Heart right ventricle (tissue), 16 donors: Measurements from ENCODE around the gene CDC123. TPM values are rescaled to one million over a fixed set of nuclear protein-coding genes. Genes with fewer than 3 reads are reported as not detected.

Experiments used
- ATAC-seq, 8 donors: fragments of 200-7000 bp; cut with Tn5 transposase; one replicate each; pipeline ENCODE4 v1.9.1; 2020; ENCODE audit warnings: mild to moderate bottlenecking in 8 of 8, moderate library complexity in 8 of 8, moderate number of reproducible peaks in 1 of 8
- DNase-seq, 2 donors: peaks; one replicate each; pipeline ENCODE4 v3.0.0-alpha.2; 2020
- H3K27ac ChIP-seq, 10 donors: fragments of 200-600 bp; sonication (generic) in 2 of 10; one replicate each; pipeline versions ENCODE4 v1.5.0 to v1.8.0; 2020 to 2022; ENCODE audit warnings: mild to moderate bottlenecking in 3 of 10
- H3K27me3 ChIP-seq, 7 donors: fragments of 200-600 bp; one replicate each; pipeline ENCODE4 v1.8.0; 2021 to 2022; ENCODE audit warnings: mild to moderate bottlenecking in 2 of 7
- H3K36me3 ChIP-seq, 9 donors: fragments of 200-600 bp; sonication (generic) in 1 of 9; one replicate each; pipeline versions ENCODE4 v1.5.0 to v1.8.0; 2020 to 2022; ENCODE audit warnings: mild to moderate bottlenecking in 2 of 9
- H3K4me1 ChIP-seq, 9 donors: fragments of 200-600 bp; sonication (generic) in 1 of 9; one replicate each; pipeline versions ENCODE4 v1.5.0 to v1.8.0; 2020 to 2022; ENCODE audit warnings: mild to moderate bottlenecking in 4 of 9
- H3K4me3 ChIP-seq, 10 donors: fragments of 200-600 bp; sonication (generic) in 2 of 10; one replicate each; pipeline versions ENCODE4 v1.5.0 to v1.8.0; 2020 to 2022; ENCODE audit warnings: mild to moderate bottlenecking in 7 of 10, moderate library complexity in 2 of 10
- H3K9me3 ChIP-seq, 11 donors: fragments of 200-600 bp in 10 of 11; sonication (generic) in 2 of 11; one replicate each; pipeline versions ENCODE4 v1.5.0 to v1.8.0; 2013 to 2022; ENCODE audit warnings: mild to moderate bottlenecking in 2 of 11, control low read depth in 1 of 11, moderate library complexity in 1 of 11
- CTCF ChIP-seq, 9 donors: fragments of 200-600 bp; sonication (generic) in 2 of 9; IDR thresholded peaks; one replicate each; pipeline versions ENCODE4 v1.5.0 to v1.8.0; 2021 to 2022; ENCODE audit warnings: antibody characterized with exemption in 9 of 9, mild to moderate bottlenecking in 5 of 9, moderate library complexity in 1 of 9
- WGBS, 2 donors: extraction: QIAGEN DNeasy Blood & Tissue Kit; methylation state at CpG; one replicate each; pipeline ENCODE4 v1.1.7; 2013; ENCODE audit warnings: inconsistent platforms in 1 of 2; 5-methylcytosine and 5-hydroxymethylcytosine counted together
- intact Hi-C, 10 donors: fragments of 100-400 bp; cut with DNase I; formaldehyde crosslinking; loops; one replicate each; pipeline versions ENCODE4 v1.11.1 to v1.14.2; 2022
- polyA plus RNA-seq, 2 donors: library from polyadenylated mRNA; stranded (reverse); fragments of 200-250 nt; gene quantifications; one replicate each; pipeline ENCODE4 v1.2.3, GENCODE V29; 2013
- total RNA-seq, 10 donors: library from RNA; stranded (reverse); fragmentation: NEBNext Ultra II Directional in 3 of 10; extraction: Animal tissue kit (Norgen Biotek cat#: 25700) in 3 of 10; gene quantifications; one replicate each; pipeline versions ENCODE4 v1.2.1 to v1.2.4, GENCODE V29; 2021 to 2023
- donor health status: Arrhythmogenic right ventricular cardiomyopathy.
- donor health status: ischemic (EF 13 %, LVEDD 7.1; RV severe dilation, severe dysfunction).
- donor health status: healthy with polysubstance abuse.
- donor health status: DM: no; HTN: yes; CAD: no.
- donor health status: DM: no; HTN: no; CAD: no.
- donor health status: ischemic (EF 25% LVEDD 6.9; RV normal size, moderate dysfunction).
- donor health status: ischemic (EF 25% LVEDD 5.7; RV mildly dilated, moderate dysfunction).
- donor health status: healthy.
- donor health status: DM: yes; HTN: yes; CAD: no.
- donor health status: Ischemic cardiomyopathy.
- donor health status: ischemic (EF 35%, LVEDD 5.7; RV mildly dilated, moderate dysfunction).
- donor health status: nonischemic (EF 11% LVEDD 7.7; RV severe dilation, severe dysfunction).
- donor health status: DM: yes; HTN: yes; CAD: no.
- donor health status: PGD.
- donor health status: ischemic (EF 29% LVEDD 5.4; RV normal size, mild dysfunction).
- donor health status: nonischemic (EF 23%, LVEDD 6.1; RV moderate dilation, normal function).

The CDC123 gene
- total and polyA plus RNA-seq, 12 donors = 22.2 to 57.6 (median 47.0) TPM

- no peak for TF ChIP-seq CTCF (IDR thresholded peaks at IDR 0.05)
- Histone ChIP-seq H3K27ac (peak overlapping the region in 1 of 10 donors; percentile 18), H3K4me3 (no peak overlapping the region), H3K4me1 (peaks cover 0 to 29% (median 0%) of the 10 kb centered on the region in 9 donors), H3K9me3 (no peaks in the 10 kb centered on the region), H3K36me3 (peaks cover 0 to 99% (median 28%) of the 10 kb centered on the region in 9 donors), H3K27me3 (no peaks in the 10 kb centered on the region)
- 87 to 90% methylated on average over 4 of the region's 4 CpGs for WGBS, 2 donors
- no peak for ATAC-seq
- DNase-seq = no peak
- intact Hi-C loops = no loop called here
These were observed 16.3 kb upstream of the CDC123 start for GRCh38 chr10:12179606-12180170.

DNA sequence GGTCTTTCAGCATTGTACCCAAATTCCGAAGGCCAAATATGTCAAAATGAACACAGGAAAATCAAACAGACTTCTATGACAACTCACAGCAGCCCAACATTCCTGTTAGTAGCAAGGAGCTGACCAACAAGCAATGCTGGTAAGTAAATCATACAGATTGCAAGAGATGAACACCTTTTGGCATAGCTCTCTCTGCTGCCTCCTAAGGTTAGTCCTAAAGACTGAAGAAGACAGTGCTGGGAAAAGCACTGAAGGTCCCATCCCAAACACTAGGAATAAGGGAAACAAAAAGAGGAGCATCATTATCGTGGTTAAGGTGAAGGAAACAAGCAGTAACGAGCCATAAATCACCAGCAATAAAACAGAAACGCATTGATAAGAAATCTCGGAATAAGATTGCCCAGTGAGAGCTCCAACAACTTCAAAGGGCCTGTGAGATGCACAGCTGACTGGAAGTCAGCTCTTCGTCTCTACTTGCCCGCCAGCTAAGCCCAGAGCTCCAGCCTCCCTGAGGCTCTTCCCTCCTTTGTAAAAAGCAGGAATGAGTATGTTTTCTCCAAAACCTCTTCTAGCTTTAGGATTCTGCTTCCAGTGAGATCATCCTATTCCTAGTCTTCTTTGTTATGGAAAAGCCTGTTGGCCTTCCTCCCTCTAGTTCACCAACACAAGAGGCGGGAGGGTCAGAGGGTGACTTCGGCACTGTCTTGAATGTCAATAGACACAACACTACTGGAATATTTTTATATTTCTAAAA, 15.6 kb upstream of the CDC123 start:
- Histone ChIP-seq H3K36me3 (peaks cover 0 to 99% (median 31%) of the 10 kb centered on the region in 9 donors), H3K27me3 (no peaks in the 10 kb centered on the region), H3K4me3 (no peak overlapping the region), H3K4me1 (peaks cover 0 to 29% (median 0%) of the 10 kb centered on the region in 9 donors), H3K27ac (peak overlapping the region in 1 of 10 donors; percentile 64), H3K9me3 (no peaks in the 10 kb centered on the region)
- WGBS, 2 donors = 83 to 91% methylated on average over 9 of the region's 9 CpGs
- DNase-seq (no peak), ATAC-seq (no peak)
- intact Hi-C loops = no loop called here
- no peak for TF ChIP-seq CTCF (IDR thresholded peaks at IDR 0.05)

- TF ChIP-seq CTCF (IDR thresholded peaks at IDR 0.05) = no peak
- Histone ChIP-seq H3K4me1 (peaks cover 0 to 29% (median 0%) of the 10 kb centered on the region in 9 donors), H3K27ac (peak overlapping the region in 1 of 10 donors; percentile 64), H3K36me3 (peaks cover 0 to 99% (median 31%) of the 10 kb centered on the region in 9 donors), H3K4me3 (no peak overlapping the region), H3K27me3 (no peaks in the 10 kb centered on the region), H3K9me3 (no peaks in the 10 kb centered on the region)
- intact Hi-C loops = no loop called here
- ATAC-seq = peak in 3 of 8 donors; percentile 23 to 45 (median 39)
- DNase-seq = no peak
- WGBS, 2 donors = 93 to 94% methylated on average over 13 of the region's 13 CpGs
These were observed 14.8 kb upstream of the CDC123 start for GRCh38 chr10:12181065-12181775.

DNA sequence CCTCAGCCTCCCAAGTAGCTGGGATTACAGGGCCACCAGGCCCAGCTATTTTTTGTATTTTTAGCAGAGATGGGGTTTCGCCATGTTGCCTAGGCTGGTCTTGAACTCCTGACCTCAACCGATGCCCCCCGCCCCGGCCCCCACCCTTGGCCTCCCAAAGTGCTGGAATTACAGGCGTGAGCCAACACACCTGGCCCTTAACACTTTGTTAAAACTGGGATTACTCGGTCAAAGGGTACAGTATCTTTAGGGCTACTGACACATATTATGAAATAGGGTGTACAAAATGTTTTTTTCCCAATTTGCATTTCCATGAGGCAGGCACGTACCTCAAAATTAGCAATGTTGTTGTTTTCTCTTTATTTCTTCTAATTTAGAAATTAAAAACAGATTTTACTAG, 11.8 kb upstream of the CDC123 start:
- no peak for DNase-seq

More for the DNA sequence above, 11.8 kb upstream of the CDC123 start:
- Histone ChIP-seq H3K4me3 (no peak overlapping the region), H3K27ac (no peak overlapping the region), H3K4me1 (peaks cover 0 to 25% (median 0%) of the 10 kb centered on the region in 9 donors), H3K27me3 (no peaks in the 10 kb centered on the region), H3K9me3 (no peaks in the 10 kb centered on the region), H3K36me3 (peaks cover 0 to 83% (median 17%) of the 10 kb centered on the region in 9 donors)
- TF ChIP-seq CTCF (IDR thresholded peaks at IDR 0.05) = no peak
- no peak for ATAC-seq
- 94 to 95% methylated on average over 7 of the region's 7 CpGs for WGBS, 2 donors
- intact Hi-C loops = no loop called here
